Panc1 (cell line): Measurements from ENCODE around the gene GADL1.

ENCODE experiments used
- POLR2AphosphoS5 ChIP-seq: IDR thresholded peaks from 2 replicates; pipeline ENCODE4 v1.6.1; 2012; ENCODE audit warnings: mild to moderate bottlenecking, low read depth, low read length, moderate library complexity
- TF ChIP-seq, protein P1 (sequence below): fragments of 450-650 bp; IDR thresholded peaks from 2 replicates; pipeline ENCODE4 v1.5.1; 2017; ENCODE audit warnings: mild to moderate bottlenecking

DNA sequence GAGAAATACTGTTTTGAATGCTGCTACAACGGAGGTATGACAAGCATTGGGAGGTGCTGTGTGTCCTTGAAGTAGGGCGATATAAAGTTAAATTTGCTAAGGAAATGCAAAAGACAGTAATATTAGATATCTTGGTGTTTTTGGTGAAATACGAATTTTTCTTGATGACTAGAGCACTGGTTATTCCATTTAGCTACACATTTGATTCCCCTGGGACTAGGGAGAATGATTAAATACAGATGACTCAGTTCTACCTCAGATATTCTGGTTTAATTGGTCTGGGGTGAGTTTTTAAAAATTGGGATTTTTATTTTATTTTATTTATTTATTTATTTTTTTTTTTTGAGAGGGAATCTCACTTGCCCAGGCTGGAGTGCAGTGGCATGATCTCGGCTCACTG lies 18.7 kb upstream of the GADL1 start:
- TF ChIP-seq, protein P1, sequence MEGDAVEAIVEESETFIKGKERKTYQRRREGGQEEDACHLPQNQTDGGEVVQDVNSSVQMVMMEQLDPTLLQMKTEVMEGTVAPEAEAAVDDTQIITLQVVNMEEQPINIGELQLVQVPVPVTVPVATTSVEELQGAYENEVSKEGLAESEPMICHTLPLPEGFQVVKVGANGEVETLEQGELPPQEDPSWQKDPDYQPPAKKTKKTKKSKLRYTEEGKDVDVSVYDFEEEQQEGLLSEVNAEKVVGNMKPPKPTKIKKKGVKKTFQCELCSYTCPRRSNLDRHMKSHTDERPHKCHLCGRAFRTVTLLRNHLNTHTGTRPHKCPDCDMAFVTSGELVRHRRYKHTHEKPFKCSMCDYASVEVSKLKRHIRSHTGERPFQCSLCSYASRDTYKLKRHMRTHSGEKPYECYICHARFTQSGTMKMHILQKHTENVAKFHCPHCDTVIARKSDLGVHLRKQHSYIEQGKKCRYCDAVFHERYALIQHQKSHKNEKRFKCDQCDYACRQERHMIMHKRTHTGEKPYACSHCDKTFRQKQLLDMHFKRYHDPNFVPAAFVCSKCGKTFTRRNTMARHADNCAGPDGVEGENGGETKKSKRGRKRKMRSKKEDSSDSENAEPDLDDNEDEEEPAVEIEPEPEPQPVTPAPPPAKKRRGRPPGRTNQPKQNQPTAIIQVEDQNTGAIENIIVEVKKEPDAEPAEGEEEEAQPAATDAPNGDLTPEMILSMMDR: no peak
- TF ChIP-seq POLR2AphosphoS5: no peak
